Fibroblast of upper back skin (primary cell): ENCODE measurements around the gene SPDYE18.
"Not testable (repeated sequence)": the region's sequence is repeated elsewhere in the genome, so short reads cannot be mapped to it uniquely, and the experiment has no call there.

ENCODE experiments used
- DNase-seq: peaks from one replicate; pipeline ENCODE4 v3.0.0-alpha.2; 2013

Gene SPDYE18

GRCh38 chr7:77004151-77004550 lies 58.2 kb downstream of the SPDYE18 start:
- not testable (repeated sequence) for DNase-seq

DNA sequence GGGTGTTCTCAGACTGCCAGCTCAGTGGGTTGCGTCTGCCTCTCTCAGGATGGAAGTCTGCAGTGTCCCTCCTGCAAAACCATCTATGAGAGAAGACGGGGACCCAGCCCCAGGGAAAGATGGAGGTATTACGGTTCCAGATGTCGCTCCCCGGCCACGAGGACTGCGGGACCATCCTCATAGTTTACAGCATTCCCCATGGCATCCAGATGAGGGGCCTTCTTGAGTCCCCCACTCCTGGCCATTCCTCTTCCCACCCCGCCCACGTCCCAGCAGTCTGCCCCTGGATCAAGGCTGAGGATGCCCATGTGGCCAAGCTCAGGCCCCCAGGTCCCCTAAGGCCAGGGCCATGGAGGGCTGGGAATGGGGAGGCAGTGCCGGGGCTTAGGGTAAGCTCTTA lies 59.1 kb downstream of the SPDYE18 start:
- not testable (repeated sequence) for DNase-seq

GRCh38 chr7:77002678-77003233 lies 59.6 kb downstream of the SPDYE18 start:
- not testable (repeated sequence) for DNase-seq

DNA sequence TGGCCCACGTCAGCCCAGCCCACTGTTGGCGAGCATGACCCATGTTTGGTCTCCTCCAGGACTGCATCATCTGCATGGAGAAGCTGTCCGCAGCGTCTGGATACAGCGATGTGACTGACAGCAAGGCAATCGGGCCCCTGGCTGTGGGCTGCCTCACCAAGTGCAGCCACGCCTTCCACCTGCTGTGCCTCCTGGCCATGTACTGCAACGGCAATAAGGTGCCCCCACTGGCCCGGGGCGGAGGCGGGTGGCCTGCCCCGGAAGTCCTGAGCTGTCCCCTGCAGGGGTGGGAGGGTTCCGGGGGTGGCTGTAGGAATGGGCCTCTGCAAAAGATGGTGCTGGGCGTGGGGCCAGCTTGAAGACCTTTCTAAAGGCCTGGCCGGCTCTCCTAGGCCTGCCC lies 60.3 kb downstream of the SPDYE18 start:
- not testable (repeated sequence) for DNase-seq
